ENCODE results near the gene FAM83D.

- TF ChIP-seq EZH2 (IDR thresholded peaks at IDR 0.05; ENCODE audit: borderline replicate concordance, insufficient read depth, low read depth, low read length, poor library complexity, severe bottlenecking) (no peak), CTCF (IDR thresholded peaks at IDR 0.05) (no peak)
Observed at GRCh38 chr20:38885357-38885756, 40.9 kb upstream of the FAM83D start.
